Immature natural killer cell (primary cell): ENCODE data around the gene PRSS53. TPM values are rescaled to one million over a fixed set of nuclear protein-coding genes. Genes with fewer than 3 reads are reported as not detected.

ENCODE experiments used
- DNase-seq, 3 donors: peaks; one replicate each; pipeline ENCODE4 v3.0.0; 2022; ENCODE audit warnings: mixed read lengths in 1 of 3
- H3K27ac Mint-ChIP-seq, 6 donors: one replicate each; pipeline ENCODE4 v1.8.0; 2020; ENCODE audit warnings: mixed read lengths in 6 of 6, mild to moderate bottlenecking in 5 of 6, inconsistent platforms in 4 of 6, moderate library complexity in 3 of 6
- H3K27me3 Mint-ChIP-seq, 3 donors: one replicate each; pipeline ENCODE4 v1.8.0; 2020 to 2021; ENCODE audit warnings: low read depth in 3 of 3, mild to moderate bottlenecking in 3 of 3, mixed read lengths in 3 of 3, moderate library complexity in 3 of 3, inconsistent platforms in 1 of 3
- H3K36me3 Mint-ChIP-seq, 3 donors: one replicate each; pipeline ENCODE4 v1.8.0; 2020; ENCODE audit warnings: mixed read lengths in 3 of 3, inconsistent platforms in 2 of 3, mild to moderate bottlenecking in 2 of 3
- H3K4me1 Mint-ChIP-seq, 2 donors: one replicate each; pipeline ENCODE4 v1.8.0; 2020; ENCODE audit warnings: inconsistent platforms in 2 of 2, mild to moderate bottlenecking in 2 of 2, mixed read lengths in 2 of 2, moderate library complexity in 1 of 2
- H3K4me3 Mint-ChIP-seq, 5 donors: one replicate each; pipeline ENCODE4 v1.8.0; 2020; ENCODE audit warnings: mild to moderate bottlenecking in 5 of 5, mixed read lengths in 5 of 5, inconsistent platforms in 3 of 5, moderate library complexity in 3 of 5
- H3K9me3 Mint-ChIP-seq, 6 donors: one replicate each; pipeline ENCODE4 v1.8.0; 2020; ENCODE audit warnings: mild to moderate bottlenecking in 6 of 6, mixed read lengths in 6 of 6, inconsistent platforms in 4 of 6, moderate library complexity in 3 of 6
- polyA plus RNA-seq, 3 donors: library from polyadenylated mRNA; unstranded; fragments of 300-500 nt; fragmentation: Illumina TruSeq; gene quantifications; one replicate each; pipeline ENCODE4 v1.2.3, GENCODE V29; 2021

Gene PRSS53
- polyA plus RNA-seq, 3 donors from 2014 or later = 0.27 to 1.4 (median 0.63) TPM

DNA sequence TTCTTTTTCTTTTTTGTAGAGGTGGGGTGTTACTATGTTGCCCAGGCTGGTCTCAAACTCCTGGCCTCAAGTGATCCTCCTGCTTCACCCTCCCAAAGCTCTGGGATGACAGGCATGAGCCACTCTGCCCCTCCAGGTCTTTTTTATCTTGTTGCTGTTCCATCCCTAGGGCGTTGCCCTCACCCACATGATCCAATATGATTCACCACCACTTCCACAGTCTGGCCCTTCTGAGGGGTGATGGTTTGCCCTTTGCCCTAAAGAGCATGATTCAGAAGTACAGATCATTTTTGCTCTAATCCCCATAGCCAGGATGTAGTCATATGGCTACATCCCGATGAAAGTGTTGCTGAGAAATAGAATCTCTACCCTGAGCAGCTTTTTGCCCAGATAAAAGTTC lies 36.6 kb downstream of the PRSS53 start:
- Mint-ChIP-seq H3K36me3 (peaks cover 0 to 4% (median 0%) of the 10 kb centered on the region in 3 donors), H3K9me3 (no peaks in the 10 kb centered on the region), H3K4me1 (no peaks in the 10 kb centered on the region), H3K27ac (no peak overlapping the region), H3K4me3 (no peak overlapping the region), H3K27me3 (peaks cover 0 to 3% (median 2%) of the 10 kb centered on the region in 3 donors)
- DNase-seq = no peak

DNA sequence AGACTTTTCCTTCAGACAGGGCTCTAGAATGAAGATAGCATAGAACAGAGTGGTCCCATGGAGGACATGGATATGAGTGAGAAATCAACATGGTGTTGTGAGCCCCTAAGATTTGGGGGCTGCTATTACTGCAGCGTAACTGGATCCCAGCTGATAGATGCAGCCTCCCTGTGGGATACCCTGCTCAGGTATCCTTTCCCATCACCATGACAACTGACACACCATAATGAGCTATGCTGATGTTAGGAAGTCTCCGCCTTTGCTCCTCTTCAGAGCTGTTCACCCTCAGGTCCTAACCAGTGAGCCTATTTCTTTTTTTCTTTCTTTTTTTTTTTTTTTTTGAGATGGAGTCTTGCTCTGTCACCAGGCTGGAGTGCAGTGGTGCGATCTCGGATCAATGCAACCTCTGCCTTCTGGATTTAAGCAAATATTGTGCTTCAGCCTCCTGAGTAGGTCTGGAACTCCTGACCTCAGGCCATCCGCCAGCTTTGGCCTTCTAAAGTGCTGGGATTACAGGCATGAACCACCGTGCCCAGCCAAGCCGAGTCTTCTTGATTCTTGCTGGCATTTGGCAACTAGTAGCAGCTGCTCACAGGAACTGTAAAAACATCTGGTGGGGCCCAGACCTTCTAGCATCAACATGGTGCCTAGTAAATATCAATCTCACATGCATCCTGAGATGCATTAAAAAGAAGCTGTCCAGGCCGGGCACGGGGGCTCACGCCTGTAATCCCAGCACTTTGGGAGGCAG lies 38.3 kb downstream of the PRSS53 start:
- H3K9me3 Mint-ChIP-seq = no peaks in the 10 kb centered on the region

GRCh38 chr16:31043898-31044481 lies 44.8 kb downstream of the PRSS53 start:
- Mint-ChIP-seq H3K9me3 (no peaks in the 10 kb centered on the region), H3K4me1 (peaks cover 0 to 2% of the 10 kb centered on the region in 2 donors), H3K27ac (no peak overlapping the region), H3K27me3 (peaks cover 0 to 2% (median 0%) of the 10 kb centered on the region in 3 donors), H3K36me3 (peaks cover 4 to 10% (median 4%) of the 10 kb centered on the region in 3 donors), H3K4me3 (no peak overlapping the region)
- DNase-seq = no peak

More for the DNA sequence above, 38.3 kb downstream of the PRSS53 start:
- Mint-ChIP-seq H3K4me3 (no peak overlapping the region), H3K27me3 (peaks cover 0 to 3% (median 2%) of the 10 kb centered on the region in 3 donors), H3K36me3 (peaks cover 0 to under 1% (median 0%) of the 10 kb centered on the region in 3 donors), H3K4me1 (peaks cover 0 to 2% of the 10 kb centered on the region in 2 donors), H3K27ac (no peak overlapping the region)
- DNase-seq = no peak

DNA sequence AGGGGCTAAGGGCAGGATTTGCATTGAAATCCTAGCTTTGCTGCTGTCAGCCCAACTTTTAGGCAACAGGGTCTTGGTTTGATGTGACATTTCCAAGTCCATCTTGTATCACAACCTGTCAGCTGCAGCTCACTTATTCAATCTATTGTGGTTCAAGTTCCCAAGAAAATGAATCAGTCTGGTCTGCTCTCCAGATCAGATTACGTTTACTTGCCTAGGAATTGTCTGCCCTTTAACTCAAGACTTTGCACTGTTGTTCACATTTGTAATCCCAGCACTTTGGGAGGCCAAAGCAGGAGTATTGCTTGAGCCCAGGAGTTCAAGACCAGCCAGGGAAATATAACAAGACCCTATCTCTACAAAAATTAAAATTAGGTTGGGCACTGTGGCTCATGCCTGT lies 45.4 kb downstream of the PRSS53 start:
- Mint-ChIP-seq H3K4me1 (peaks cover 0 to 2% of the 10 kb centered on the region in 2 donors), H3K9me3 (no peaks in the 10 kb centered on the region), H3K36me3 (peaks cover 4 to 17% (median 4%) of the 10 kb centered on the region in 3 donors), H3K4me3 (no peak overlapping the region), H3K27ac (no peak overlapping the region), H3K27me3 (peaks cover 0 to 2% (median 0%) of the 10 kb centered on the region in 3 donors)
- no peak for DNase-seq

GRCh38 chr16:31042866-31043265 lies 45.9 kb downstream of the PRSS53 start:
- H3K36me3 Mint-ChIP-seq = peaks cover 4 to 18% (median 4%) of the 10 kb centered on the region in 3 donors
- H3K4me1 Mint-ChIP-seq = peaks cover 0 to 2% of the 10 kb centered on the region in 2 donors
- H3K9me3 Mint-ChIP-seq = no peaks in the 10 kb centered on the region
- peaks cover 0 to 2% (median 0%) of the 10 kb centered on the region in 3 donors for H3K27me3 Mint-ChIP-seq
- DNase-seq = no peak
- H3K4me3 Mint-ChIP-seq = no peak overlapping the region
- H3K27ac Mint-ChIP-seq = no peak overlapping the region

DNA sequence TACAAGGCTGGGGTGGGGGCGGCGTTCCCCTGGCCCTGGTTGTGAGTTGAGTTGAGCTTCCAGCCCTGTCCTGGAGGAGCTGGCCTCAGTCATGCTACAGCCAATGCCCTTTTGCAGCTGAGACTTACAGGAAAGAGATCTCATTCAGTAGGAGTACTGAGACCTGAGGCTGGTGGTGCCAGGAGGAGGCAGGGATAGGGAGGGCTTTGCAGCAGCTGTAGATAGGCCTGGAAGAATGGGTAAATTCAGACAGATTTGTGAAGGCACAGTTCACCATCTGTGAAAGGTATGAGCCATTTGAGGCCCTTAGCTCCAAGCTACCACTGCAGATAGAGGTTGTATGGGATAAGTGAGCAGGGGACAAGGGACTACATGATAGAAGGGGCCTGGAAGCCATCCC lies 49.8 kb downstream of the PRSS53 start:
- no peak for DNase-seq
- H3K4me3 Mint-ChIP-seq = no peak overlapping the region
- peak overlapping the region in 2 of 6 donors; percentile 10 to 76 for H3K27ac Mint-ChIP-seq
- peaks cover 4 to 30% (median 4%) of the 10 kb centered on the region in 3 donors for H3K36me3 Mint-ChIP-seq
- H3K9me3 Mint-ChIP-seq = no peaks in the 10 kb centered on the region
- H3K4me1 Mint-ChIP-seq = peaks cover 15 to 18% of the 10 kb centered on the region in 2 donors
- H3K27me3 Mint-ChIP-seq = peaks cover under 1 to 3% (median 2%) of the 10 kb centered on the region in 3 donors

GRCh38 chr16:31036691-31037090 lies 52.1 kb downstream of the PRSS53 start:
- Mint-ChIP-seq H3K27me3 (peaks cover 13 to 17% (median 16%) of the 10 kb centered on the region in 3 donors), H3K9me3 (peaks cover 0 to 2% (median 0%) of the 10 kb centered on the region in 6 donors), H3K27ac (peak overlapping the region in 2 of 6 donors; percentile 36 to 58), H3K4me3 (no peak overlapping the region), H3K4me1 (peaks cover 25 to 31% of the 10 kb centered on the region in 2 donors), H3K36me3 (peaks cover 0 to 24% (median 4%) of the 10 kb centered on the region in 3 donors)
- DNase-seq = no peak

DNA sequence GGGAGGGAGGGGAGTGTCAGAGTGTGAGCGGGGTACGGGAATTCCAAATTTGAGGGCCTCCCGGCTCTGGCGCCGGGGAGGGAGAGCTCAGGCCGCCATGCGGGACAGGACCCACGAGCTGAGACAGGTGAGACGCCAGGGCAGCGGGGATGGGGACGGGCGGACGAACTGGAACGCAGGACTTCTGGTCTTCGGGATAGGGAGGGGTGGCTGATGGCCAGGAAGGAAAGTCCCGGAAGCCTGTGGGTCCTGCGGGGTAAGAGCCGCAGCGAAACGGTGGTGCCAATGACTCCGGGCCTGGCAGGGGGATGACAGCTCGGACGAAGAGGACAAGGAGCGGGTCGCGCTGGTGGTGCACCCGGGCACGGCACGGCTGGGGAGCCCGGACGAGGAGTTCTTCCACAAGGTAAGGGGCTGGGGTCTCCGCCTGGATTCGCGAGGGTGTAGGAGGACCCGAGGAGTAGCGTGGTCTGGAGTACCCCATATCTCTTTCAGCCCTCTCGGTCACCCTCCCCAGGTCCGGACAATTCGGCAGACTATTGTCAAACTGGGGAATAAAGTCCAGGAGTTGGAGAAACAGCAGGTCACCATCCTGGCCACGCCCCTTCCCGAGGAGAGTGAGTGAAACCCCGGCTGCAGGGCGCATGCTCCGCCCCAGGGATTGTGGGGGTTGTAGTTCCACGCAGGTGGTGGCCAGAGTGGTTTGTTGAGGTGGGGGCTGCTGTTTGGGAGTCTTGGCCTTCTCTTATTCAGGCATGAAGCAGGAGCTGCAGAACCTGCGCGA lies 54.8 kb downstream of the PRSS53 start:
- H3K4me1 Mint-ChIP-seq = peaks cover 26 to 34% of the 10 kb centered on the region in 2 donors
- H3K36me3 Mint-ChIP-seq = peaks cover 0 to 19% (median 0%) of the 10 kb centered on the region in 3 donors
- H3K27ac Mint-ChIP-seq = peak overlapping the region; percentile 94 to 99 (median 98)
- H3K27me3 Mint-ChIP-seq = peaks cover 15 to 17% (median 16%) of the 10 kb centered on the region in 3 donors
- peak; percentile 83 to 85 (median 84) for DNase-seq
- H3K4me3 Mint-ChIP-seq = peak overlapping the region; percentile 87 to 98 (median 92)
- H3K9me3 Mint-ChIP-seq = peaks cover 0 to 2% (median 0%) of the 10 kb centered on the region in 6 donors

Other genes with a start within 250 kb of the PRSS53 start
- 10 to 100 TPM; 44.5 to 80.0 (median 60.7) TPM for gene BCL7C, start 194.9 kb downstream of the PRSS53 start, polyA plus RNA-seq
- gene CTF1, start 192.3 kb downstream of the PRSS53 start, polyA plus RNA-seq = not detected
- gene FBXL19, start 165.4 kb downstream of the PRSS53 start, polyA plus RNA-seq = 1 to 10 TPM in 1 of 3 donors, under 1 TPM in 2; 0.18 to 1.1 (median 0.22) TPM
- 10 to 100 TPM; 31.4 to 50.0 (median 40.3) TPM for gene ORAI3, start 139.9 kb downstream of the PRSS53 start, polyA plus RNA-seq
- 1 to 10 TPM in 2 of 3 donors, not detected in 1; 1.8 to 2.4 TPM for gene SETD1A, start 131.2 kb downstream of the PRSS53 start, polyA plus RNA-seq
- not detected for gene HSD3B7, start 103.7 kb downstream of the PRSS53 start, polyA plus RNA-seq
- gene STX1B, start 78.3 kb downstream of the PRSS53 start, polyA plus RNA-seq = not detected
- 10 to 100 TPM; 31.3 to 46.4 (median 33.3) TPM for gene STX4, start 55.4 kb downstream of the PRSS53 start, polyA plus RNA-seq
- 10 to 100 TPM in 2 of 3 donors, 1 to 10 TPM in 1; 6.8 to 17.2 (median 10.1) TPM for gene ZNF668, start 14.7 kb downstream of the PRSS53 start, polyA plus RNA-seq
- 10 to 100 TPM in 1 of 3 donors, 1 to 10 TPM in 1, under 1 TPM in 1; 0.93 to 11.5 (median 2.5) TPM for gene ZNF646, start 14.5 kb downstream of the PRSS53 start, polyA plus RNA-seq
- 100 to 1,000 TPM; 114 to 164 (median 116) TPM for gene VKORC1, start 5.9 kb upstream of the PRSS53 start, polyA plus RNA-seq
- gene BCKDK, start 19.4 kb upstream of the PRSS53 start, polyA plus RNA-seq = 10 to 100 TPM; 21.4 to 50.3 (median 30.1) TPM
- 10 to 100 TPM; 29.4 to 53.9 (median 32.6) TPM for gene KAT8, start 28.7 kb upstream of the PRSS53 start, polyA plus RNA-seq
- not detected for gene PRSS8, start 46.8 kb upstream of the PRSS53 start, polyA plus RNA-seq
- gene PRSS36, start 61.1 kb upstream of the PRSS53 start, polyA plus RNA-seq = 1 to 10 TPM; 3.4 to 8.6 (median 6.9) TPM
- gene FUS, start 91.2 kb upstream of the PRSS53 start, polyA plus RNA-seq = 100 to 1,000 TPM in 1 of 3 donors, 10 to 100 TPM in 2; 73.4 to 169 (median 87.4) TPM
- 100 to 1,000 TPM in 2 of 3 donors, 10 to 100 TPM in 1; 91.2 to 133 (median 118) TPM for gene PYCARD, start 113.8 kb upstream of the PRSS53 start, polyA plus RNA-seq
- not detected for gene TRIM72, start 125.2 kb upstream of the PRSS53 start, polyA plus RNA-seq
- not detected for gene PYDC1, start 128.2 kb upstream of the PRSS53 start, polyA plus RNA-seq
- 100 to 1,000 TPM in 1 of 3 donors, 10 to 100 TPM in 2; 70.6 to 186 (median 89.3) TPM for gene ITGAM, start 171.0 kb upstream of the PRSS53 start, polyA plus RNA-seq